Fibroblast of skin of scalp (primary cell): Measurements from ENCODE around the gene YTHDF1.
"Not testable (repeated sequence)": the region's sequence is repeated elsewhere in the genome, so short reads cannot be mapped to it uniquely, and the experiment has no call there.

ENCODE experiments used
- DNase-seq: peaks from one replicate; pipeline ENCODE4 v3.0.0-alpha.2; 2013

Gene YTHDF1

DNA sequence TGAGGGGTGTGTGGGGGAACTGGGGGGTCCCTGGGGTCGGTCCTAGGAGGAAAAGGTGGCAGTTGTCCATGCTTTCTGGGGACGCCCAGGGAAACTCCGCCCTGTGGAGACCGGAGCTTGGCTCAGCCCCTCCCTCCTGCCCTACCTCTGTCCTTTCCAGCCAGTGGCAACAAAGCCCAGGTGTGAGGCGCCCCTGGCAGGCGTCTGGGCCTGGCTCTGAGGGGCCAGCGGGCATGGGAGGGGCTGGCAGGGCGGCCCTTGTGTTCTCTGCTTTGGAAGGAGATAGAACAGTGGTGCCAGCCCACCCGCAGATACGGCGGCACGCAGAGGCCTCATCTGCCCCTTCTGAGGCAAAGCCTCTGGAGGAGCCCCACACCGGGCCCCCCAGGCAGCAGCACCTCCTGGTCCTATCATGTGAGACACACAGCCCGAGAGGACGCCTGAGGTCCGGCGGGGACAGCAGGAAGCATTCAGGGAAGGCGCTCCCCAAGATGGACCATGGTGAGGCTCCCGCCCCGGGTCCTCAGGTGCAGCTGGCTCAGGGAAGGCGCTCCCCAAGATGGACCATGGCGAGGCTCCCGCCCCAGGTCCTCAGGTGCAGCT, 47.9 kb downstream of the YTHDF1 start:
- no peak for DNase-seq

DNA sequence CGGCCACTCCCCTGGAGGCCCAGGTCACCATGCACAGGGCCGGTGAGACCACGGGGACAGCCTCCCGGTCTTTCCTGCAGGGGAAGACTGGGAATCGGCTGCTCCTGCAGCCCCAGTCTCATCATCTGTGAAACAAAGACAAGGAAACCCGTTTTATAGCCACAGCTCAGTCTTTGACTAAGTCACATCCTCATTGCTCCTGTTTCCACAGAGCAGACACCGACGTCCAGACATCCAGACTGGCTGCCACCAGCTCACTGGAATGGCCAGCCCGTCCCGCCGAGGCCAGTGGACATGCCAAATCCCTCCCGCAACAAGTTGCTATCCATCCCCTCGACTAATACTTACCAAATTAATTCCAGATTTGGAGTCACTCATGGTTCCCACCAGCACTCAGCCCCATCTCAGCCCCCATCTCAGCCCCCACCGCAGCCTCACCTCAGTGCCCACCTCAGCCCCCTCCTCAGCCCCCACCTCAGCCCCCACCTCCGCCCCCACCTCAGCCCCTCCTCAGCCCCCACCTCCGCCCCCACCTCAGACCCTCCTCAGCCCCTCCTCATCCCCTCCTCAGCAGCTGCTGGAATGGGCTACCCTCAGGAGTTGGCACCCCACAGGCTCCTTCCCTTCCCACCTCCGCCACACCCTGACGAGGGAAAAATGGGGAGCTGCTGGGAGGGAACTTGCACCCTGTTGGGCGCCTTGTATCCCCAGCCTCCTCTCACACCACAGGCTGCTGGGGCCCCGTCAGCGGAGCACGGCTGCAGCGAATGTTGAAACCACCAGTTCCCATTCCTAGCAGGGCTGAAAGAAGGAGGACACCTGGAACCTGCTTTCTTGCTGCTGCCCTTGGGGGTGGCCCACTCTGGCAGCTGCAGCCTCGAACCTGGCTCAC, 48.7 kb downstream of the YTHDF1 start:
- no peak for DNase-seq

DNA sequence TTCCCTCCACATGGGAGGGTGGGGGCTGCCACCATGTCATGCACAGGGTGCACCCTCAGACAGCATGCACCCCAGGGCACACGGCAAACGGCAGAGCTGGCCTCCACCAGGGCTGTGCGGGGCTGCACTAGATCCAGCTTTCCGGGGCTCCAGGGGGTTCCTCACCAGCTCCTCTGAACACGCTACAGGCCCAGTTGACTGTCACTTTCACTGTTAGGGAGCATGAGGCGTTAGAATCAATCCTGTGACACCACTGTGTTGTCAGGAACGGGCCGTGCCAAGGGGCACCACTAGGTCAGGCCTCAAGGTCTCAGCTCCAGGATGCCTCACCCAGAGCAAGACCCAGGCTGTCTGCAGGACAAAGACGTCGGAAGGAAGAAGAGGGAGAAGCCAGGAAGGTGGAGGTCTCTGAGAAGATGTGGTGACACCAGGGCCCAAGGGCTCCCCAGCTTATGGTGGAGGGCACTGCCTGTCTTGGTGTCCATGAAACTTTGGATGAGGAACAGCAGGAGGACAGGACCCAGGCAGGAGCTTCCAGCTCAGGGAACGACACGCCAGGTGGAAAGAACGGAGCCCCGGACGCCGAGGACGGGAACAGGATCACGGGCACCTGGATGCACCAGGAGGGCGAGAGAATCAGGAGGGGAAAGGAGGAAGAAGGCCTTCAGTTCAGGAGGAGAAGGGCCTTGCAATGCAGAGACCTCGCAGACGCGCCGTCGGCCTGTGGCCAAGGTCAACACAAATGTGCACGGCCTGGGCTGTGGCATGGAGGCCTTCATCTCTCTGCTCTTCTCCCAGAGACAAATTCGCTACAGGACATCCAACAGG, 49.5 kb downstream of the YTHDF1 start:
- no peak for DNase-seq

DNA sequence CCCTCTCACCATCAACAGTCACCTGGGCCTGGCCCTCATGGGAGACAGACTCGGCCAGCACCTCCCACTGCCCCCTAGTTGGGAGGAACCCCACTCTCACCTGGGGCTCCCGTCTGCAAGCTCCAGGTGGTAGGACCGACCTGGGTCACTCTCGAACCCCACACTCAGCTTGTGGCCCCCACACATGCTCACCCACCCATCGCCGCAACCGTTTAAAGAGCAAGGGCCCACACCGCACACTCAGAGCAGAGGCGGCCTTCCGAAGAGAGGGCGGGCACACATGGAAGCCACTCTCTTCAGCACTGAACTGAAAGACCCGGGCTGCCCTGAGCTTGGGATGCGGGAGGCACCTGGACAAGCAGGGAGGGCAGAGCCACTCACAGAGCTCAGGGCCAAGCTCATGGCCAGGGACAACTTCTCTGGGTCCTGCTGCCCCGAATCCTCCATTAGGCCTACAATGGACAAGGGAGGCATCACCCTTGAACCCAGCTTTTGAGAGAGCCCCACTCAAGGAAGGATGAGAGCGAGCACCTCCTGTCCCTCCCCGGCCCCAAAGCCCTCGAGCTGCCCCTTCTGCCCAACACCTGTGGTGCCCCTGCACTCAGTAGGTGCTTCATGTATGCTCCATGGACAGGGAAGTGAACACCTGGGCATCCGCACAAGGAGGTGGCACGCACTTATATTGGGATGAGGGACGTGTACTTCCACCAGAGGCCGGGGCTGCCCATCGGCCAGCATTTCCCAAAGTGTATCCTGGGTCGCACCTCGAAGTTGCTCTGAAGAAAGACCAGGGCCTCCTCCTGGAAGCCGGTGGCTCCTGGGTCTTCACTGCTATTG, 50.4 kb downstream of the YTHDF1 start:
- no peak for DNase-seq

DNA sequence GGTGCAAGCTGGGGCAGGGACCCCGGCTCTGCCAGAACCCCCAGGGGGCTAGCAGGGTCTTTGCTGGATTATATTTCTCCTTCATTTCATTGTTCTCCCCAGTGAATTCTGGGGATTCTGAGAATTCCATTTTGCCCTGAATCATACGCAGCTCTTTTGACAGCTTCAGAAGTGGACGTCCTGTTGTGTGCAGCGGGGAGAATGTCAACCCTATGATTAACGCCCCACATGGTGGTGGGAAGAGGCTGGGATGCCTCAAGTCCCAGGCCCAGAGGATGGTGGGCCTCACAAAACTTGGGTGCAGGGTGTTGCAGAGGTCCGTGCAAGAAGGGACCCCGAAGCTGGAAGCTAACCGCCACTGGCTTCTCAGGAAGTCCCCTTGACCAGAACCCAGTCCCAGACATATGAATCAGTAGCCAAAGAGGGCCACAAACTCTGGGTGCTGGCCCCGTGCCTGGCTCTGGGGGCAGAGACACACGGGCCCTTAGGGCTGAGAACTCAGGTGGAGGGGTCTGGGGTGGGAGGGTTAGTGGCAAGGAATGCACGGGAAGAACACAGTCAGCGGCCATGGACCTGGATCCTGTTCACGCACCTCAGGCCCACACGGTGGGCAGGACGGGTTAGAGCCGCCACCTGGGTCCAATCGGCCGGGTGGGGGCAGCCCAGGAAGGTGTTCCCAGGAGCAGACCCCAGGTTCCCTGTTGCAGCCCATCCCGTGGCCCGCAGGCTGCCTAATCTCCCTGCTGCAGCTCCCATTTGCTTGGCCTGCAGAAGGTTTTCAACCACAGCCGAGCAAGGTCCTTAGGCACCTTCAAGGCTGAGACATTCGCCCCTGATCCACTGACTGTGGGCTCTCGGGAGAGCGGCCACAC, 51.2 kb downstream of the YTHDF1 start:
- DNase-seq = no peak

DNA sequence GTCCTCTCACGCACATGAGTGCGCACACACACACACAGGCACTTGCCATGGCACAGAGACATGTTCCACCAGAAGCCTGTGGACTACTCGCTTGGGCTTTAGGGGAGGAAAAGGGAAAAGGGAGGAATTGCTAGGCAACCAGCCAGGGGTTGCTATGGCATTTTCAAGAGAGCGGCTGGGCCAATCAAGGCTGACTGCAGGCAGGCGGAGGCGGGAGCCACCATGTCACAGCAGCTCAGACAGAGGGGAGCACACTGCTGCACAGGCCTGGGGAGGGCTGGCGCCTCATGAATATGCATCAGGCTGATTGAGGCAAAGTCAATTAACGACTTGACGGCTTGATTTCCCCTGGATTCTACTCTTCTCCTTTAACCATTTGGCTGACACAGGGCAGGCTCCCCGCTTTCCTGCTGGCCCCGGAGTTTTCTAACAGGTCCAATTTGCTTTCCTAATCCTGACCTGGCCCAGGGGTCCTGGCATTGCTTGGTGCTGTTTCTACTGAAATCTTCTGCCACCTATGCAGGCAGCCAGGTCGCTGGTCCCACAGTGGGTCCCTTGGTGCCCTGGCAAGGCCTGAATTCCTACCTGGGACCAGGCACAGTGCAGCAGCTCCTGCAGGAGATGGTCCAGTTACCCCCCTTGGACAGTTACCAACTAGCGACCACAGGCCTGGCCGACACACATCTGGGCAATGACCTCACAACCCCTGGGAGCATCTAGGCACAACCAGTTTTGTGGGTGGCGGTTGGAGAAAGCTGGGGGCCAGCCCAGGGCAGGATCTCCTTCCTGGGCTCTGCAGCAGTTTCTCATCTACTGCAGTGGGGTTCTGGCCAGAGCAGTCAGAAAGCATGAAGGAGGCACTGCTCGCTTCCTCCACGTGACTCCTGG, 52.1 kb downstream of the YTHDF1 start:
- DNase-seq = no peak

DNA sequence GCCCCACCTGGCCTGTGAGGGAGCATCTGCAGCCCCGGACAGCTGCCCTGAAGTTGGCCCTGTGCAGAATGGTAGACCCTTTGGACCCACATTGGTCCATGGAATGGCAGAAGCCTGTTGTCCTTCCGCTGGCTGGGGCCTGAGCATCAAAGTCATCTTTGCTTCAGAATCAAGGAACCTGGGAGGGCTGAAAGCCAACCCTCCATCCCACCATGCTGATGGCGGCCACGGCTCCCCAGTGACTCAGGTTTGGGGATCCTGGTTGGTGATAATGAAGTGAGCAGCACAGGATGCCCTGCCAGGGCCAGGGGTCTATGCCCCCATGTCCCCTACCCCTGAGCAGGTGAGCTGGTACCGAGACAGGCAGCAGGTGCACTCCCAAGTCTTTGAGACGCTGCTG, 52.8 kb downstream of the YTHDF1 start:
- DNase-seq = no peak

DNA sequence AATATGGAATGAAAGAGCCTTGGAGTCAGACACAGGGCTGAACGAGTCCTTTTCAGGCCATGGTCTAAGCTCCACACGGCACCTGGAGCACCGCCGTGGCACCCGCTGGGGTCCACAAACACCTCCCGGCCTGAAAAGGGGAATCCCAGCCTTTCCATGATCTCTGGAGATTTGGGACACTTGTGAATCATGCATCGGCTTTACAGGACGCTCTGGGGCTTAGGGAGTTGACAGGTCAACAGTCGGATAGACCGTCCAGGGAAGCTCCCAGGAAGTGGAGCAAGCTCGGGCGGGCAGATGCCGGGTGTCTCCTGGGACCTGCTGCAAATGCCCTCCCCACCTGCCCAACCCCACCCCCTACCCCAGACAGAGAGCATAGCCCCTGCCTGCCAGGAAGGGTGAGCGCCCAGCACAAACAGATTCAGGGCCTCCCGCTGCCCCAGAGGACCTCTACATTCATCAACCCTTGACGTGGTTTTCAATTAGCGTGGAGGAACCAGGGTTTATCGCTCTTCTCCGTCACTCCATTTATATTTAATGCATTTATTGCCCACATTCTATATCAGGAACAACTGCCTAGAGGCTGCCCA, 53.6 kb downstream of the YTHDF1 start:
- no peak for DNase-seq

DNA sequence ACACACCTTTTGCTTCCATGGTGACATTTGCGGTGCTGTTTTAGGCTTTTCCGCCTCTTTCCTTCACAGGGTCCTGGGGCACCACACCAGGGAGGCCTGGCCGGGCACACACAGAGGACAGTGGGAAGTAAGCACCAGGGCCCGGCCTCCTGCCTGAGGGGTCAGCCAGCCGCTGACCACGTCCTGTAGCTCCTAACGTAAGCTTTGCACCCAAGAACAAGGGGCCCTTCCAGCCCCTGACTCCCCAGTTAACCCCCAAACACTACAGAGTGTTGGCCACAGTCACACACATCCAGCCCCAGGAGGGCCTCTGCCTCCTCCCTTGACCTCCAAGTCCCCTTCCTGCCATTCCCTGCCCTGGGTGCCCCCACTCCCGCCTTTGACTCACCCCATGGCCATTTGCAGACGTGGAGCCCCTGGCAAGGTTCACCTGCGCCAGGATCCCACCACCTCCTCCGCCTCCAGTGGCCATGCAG, 54.7 kb downstream of the YTHDF1 start:
- no peak for DNase-seq

DNA sequence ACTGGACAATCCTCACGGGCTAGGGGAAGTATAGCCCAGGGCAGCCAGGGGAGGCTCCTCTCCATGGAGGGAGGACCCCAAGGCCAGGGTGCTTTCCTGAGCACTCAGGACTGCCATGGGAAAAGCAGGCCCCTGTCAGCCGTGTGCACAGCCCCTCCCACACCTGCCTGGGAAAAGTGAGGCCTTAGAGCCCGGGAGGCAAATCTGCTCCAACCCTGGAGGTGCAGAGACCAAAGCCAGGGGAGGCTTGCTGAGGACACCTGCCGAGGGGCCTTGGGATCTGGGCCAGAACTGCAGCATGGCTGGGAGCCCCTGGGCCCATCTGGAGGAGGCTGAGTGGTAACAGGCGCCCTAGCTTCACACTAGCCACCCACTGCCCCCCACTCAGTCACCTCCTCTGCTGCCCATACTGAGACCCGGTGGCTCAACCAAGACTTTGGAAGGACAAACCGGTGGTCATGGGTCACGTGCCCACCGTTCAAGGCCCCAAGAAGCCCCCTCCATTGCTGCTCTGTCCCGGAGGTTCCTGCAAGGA, 55.2 kb downstream of the YTHDF1 start:
- no peak for DNase-seq

DNA sequence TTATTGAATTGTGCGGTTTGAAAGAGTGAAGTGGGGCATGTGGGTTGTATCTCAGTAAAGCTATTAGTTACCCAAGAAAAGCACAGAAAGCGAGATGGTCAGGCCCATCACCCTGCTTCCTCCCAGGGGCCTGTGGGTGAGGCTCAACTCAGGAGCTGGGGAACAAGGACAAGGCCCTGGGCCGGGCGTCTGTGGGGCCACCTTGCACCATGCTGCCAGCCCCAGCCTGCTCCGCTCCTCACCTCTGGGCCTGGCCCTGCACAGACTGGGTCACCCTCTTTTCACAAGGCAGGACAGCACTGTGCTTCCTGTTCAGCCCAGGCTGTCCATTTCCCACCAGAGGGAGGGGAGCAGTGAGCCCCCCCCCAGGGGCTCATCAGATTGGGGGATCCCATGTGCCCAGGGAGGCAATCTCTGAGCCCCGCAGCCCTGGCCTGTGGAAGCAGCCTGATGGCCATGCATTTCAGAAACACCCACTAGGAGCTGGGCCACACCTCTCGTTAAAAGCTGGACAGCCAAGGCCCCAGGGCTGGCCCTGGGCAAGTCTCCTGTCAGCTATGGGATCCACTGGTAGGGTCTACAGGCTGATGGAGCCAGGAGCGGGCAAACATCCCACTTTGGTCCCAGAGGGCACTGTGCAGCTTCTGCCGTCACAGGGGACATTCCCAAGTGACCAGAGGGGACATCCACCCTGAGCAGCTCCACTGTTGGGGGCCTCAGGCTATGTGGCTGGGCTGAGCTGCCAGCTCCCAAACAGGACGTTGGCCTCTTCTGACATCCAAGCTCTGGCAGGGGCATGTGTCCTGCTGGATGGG, 55.9 kb downstream of the YTHDF1 start:
- DNase-seq = no peak

DNA sequence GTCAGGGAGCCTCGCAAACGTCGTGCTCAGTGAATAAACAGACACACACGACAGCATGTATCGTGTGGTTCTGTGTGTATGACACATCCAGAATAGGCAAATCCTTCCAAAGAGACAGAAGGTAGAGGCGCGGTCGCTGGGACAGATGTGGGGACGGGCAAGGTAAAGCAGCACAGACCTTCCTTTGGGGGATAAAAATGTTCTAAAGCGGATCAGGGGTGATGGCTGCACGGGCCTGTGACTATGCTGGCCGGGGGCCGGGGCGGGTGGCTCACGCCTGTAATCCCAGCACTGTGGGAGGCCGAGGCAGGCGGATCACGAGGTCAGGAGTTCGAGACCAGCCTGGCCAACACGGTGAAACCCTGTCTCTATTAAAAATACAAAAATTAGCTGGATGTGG, 56.7 kb downstream of the YTHDF1 start:
- not testable (repeated sequence) for DNase-seq

DNA sequence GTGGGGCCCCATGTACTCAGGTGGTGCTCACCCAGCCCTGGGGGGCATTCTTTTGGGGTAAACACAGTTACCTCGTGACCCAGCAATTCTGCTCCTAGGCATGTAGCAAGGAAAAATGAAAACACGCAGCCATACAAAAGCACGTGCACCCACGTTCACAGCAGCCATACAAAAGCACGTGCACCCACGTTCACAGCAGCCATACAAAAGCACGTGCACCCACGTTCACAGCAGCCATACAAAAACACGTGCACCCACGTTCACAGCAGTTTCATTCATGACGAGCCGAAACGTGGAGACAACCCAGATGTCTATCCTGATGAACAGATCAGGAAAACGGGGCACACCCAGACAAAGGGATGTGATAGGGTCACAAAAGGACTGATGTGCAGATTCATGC, 57.1 kb downstream of the YTHDF1 start:
- DNase-seq = no peak

DNA sequence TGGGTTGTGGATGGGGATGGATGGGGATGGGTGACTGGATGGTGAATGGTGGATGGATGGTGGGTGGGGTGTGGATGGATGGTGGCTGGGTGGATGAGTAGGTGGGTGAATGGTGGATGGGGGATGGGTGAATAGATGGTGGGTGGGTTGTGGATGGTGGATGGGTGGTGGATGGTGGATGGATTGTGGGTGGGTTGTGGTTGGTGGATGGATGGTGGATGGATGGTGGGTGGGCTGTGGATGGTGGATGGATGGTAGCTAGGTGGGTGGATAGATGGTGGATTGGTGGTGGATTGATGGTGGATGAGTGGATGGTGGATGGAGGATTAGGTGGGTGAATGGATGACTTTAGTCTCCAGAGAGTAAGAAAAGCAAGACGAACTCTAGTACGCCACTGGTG, 57.6 kb downstream of the YTHDF1 start:
- DNase-seq = no peak

DNA sequence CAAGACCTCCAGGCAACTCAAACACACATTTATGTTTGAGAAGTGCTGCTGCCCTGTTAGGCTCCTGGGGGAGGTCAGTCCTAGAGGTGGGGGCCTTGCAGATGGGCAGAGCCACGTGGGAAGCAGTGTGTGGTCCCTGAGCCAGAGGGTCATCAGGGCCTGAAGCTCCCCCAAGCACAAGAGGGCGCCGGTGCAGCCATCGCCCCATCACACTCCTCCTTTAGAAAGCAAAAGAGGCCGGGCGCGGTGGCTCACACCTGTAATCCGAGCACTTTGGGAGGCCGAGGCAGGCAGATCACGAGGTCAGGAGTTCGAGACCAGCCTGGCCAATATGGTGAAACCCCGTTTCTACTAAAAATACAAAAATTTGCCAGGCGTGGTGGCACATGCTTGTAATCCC, 58.5 kb downstream of the YTHDF1 start:
- DNase-seq = not testable (repeated sequence)

DNA sequence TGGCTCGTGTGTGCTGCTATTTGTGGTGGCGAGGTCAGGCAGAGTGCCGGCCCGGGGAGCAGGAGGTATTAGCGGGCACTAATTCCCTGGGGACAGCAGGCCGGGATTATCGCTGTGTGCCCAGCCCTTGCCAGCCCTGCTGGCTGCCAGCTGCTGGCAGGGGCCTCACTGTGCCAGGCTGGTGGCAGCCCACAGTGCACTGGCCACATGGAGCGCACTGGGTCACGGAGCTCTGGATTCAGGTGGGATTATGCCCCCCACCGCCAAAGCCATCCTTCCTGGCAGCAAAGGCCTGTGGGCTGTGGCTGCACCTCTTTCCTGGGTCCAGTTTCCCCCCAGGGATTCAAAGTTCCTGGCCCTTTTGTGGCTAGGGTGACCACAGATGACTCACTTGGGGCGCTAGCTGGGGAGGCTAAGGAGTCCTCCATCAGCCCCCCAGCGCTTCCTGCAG, 59.7 kb downstream of the YTHDF1 start:
- no peak for DNase-seq

DNA sequence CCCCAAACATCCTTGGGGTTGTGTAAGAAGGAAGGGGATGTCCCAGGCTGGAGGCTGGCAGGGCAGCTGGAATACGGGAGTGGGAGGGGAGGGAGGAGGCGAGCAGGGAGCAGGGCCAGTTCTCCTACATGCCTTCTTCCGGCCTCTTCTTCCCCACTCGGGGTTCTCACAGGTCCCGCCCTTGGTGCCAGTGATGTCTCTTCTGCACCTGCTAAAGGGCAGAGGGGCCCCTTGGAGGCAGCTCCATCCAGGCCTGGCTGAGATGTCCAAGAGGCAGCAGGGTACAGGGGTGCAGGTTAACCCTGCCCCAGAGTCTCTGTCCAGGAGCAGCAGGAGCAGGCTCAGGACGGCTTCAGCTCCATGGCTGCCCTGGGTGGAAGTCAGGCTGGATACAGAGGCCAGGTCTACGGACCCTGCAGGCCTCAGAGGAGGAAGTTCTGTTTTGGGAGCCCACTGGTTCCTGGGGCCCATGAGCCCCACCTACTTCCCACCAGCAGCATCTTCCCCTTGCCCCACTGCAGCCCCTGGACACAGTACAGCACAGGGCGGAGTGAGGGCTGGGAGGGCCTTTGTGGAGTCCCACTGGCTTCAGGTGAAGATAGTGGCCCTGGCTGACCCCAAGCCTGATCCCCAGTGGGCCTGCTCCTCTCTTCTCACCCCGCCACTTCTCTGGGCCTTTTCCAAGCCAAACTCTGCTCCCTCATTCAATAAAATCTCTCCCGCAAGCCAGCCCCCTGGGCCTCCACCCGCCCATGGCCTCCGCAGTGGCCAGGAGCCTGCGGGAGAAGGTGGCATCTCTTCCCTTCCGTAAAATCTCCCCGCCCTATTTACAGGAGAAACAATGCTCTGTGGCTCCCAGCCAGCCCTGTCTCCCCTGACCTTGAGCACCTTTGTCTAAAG, 60.4 kb downstream of the YTHDF1 start:
- no peak for DNase-seq
